ENCODE data around the gene CHCHD4.

Gene CHCHD4

GRCh38 chr3:14137445-14137844 is 12.8 kb upstream of the CHCHD4 start:
- H3K9me3 ChIP-seq (ENCODE audit: control insufficient read depth, insufficient read depth, low read depth, low read length), result no peaks in the 10 kb centered on the region
- POLR2A ChIA-PET, result interaction anchor here (5.4 kb wide), 1 partner anchor 12 kb away, joined by 20 read pairs; the partner anchor contains the start of genes CHCHD4 and TMEM43

GRCh38 chr3:14137004-14137403 is 12.3 kb upstream of the CHCHD4 start:
- Histone ChIP-seq H3K36me3 (ENCODE audit: control insufficient read depth in 2 of 2, insufficient read depth in 1 of 2, low read length in 2 of 2) (peaks cover 1 to 98% of the 10 kb centered on the region in 2 experiments; a peak in 1 of 3 replicates), H3K4me3 (ENCODE audit: low read depth, low read length) (no peak overlapping the region), H3K27ac (ENCODE audit: extremely low read depth, low read depth, low read length) (no peak overlapping the region), H3K9me3 (ENCODE audit: control insufficient read depth, insufficient read depth, low read depth, low read length) (no peaks in the 10 kb centered on the region), H3K4me1 (ENCODE audit: control insufficient read depth, insufficient read depth, low read length) (no peaks in the 10 kb centered on the region)
- POLR2A ChIA-PET, result interaction anchor here (5.4 kb wide), 1 partner anchor 12 kb away, joined by 20 read pairs; the partner anchor contains the start of genes CHCHD4 and TMEM43
- CTCF ChIA-PET, result no interaction called here
- 0 out of 2 replicates have a peak, but pooled peaks have one; percentile 23 for TF ChIP-seq PRDM10 (tag by site-specific recombination; IDR thresholded peaks at IDR 0.05)
- TF ChIP-seq ZSCAN5A (tag by site-specific recombination; IDR thresholded peaks at IDR 0.05), result no peak

More at GRCh38 chr3:14137445-14137844, 12.8 kb upstream of the CHCHD4 start:
- no peak overlapping the region for H3K4me3 ChIP-seq (ENCODE audit: low read depth, low read length)
- H3K36me3 ChIP-seq (ENCODE audit: control insufficient read depth in 2 of 2, insufficient read depth in 1 of 2, low read length in 2 of 2), result peaks cover 0 to 98% of the 10 kb centered on the region in 2 experiments; a peak in 1 of 3 replicates
- TF ChIP-seq SP3 (tag by site-specific recombination; IDR thresholded peaks at IDR 0.05) (no peak), ZNF335 (tag by site-specific recombination; conservative IDR thresholded peaks at IDR 0.05) (peak; percentile 88)
- no peaks in the 10 kb centered on the region for H3K4me1 ChIP-seq (ENCODE audit: control insufficient read depth, insufficient read depth, low read length)
- no peak overlapping the region for H3K27ac ChIP-seq (ENCODE audit: extremely low read depth, low read depth, low read length)
- CTCF ChIA-PET, result no interaction called here

GRCh38 chr3:14135581-14135980 is 10.9 kb upstream of the CHCHD4 start:
- CTCF ChIA-PET, result interaction anchor here (0.6 kb wide), 1 partner anchor 8 kb away, joined by 4 read pairs; no protein-coding TSS in a partner anchor
- Histone ChIP-seq H3K9me3 (ENCODE audit: control insufficient read depth, insufficient read depth, low read depth, low read length) (no peaks in the 10 kb centered on the region), H3K4me1 (ENCODE audit: control insufficient read depth, insufficient read depth, low read length) (no peaks in the 10 kb centered on the region), H3K36me3 (ENCODE audit: control insufficient read depth in 2 of 2, insufficient read depth in 1 of 2, low read length in 2 of 2) (peaks cover 8 to 98% of the 10 kb centered on the region in 2 experiments; a peak in 2 of 3 replicates), H3K4me3 (ENCODE audit: low read depth, low read length) (no peak overlapping the region), H3K27ac (ENCODE audit: extremely low read depth, low read depth, low read length) (no peak overlapping the region)
- TF ChIP-seq HOXA7 (CRISPR knock-in tag; IDR thresholded peaks at IDR 0.05; ENCODE audit: borderline replicate concordance) (no peak), ZNF350 (tag by site-specific recombination; IDR thresholded peaks at IDR 0.05) (no peak), ZNF654 (tag by site-specific recombination; IDR thresholded peaks at IDR 0.05; ENCODE audit: low read depth) (no peak)
- POLR2A ChIA-PET, result interaction anchor here (5.4 kb wide), 1 partner anchor 10 kb away, joined by 20 read pairs; the partner anchor contains the start of genes CHCHD4 and TMEM43

- Histone ChIP-seq H3K9me3 (ENCODE audit: control insufficient read depth, insufficient read depth, low read depth, low read length) (no peaks in the 10 kb centered on the region), H3K4me3 (ENCODE audit: low read depth, low read length) (no peak overlapping the region), H3K4me1 (ENCODE audit: control insufficient read depth, insufficient read depth, low read length) (no peaks in the 10 kb centered on the region), H3K36me3 (ENCODE audit: control insufficient read depth in 2 of 2, insufficient read depth in 1 of 2, low read length in 2 of 2) (peaks cover 18 to 98% of the 10 kb centered on the region in 2 experiments), H3K27ac (ENCODE audit: extremely low read depth, low read depth, low read length) (no peak overlapping the region)
- ChIA-PET CTCF (no interaction called here), POLR2A (interaction anchor here (1.5 to 5.4 kb wide), 2 partner anchors 9 to 10 kb away, joined by 5 to 20 read pairs; partner anchors contain the start of genes CHCHD4 and TMEM43)
- TF ChIP-seq GLIS2 (tag by site-specific recombination; IDR thresholded peaks at IDR 0.05) (0 out of 2 replicates have a peak, but pooled peaks have one; percentile 7), ZNF155 (tag by site-specific recombination; IDR thresholded peaks at IDR 0.05) (no peak), ZNF157 (tag by site-specific recombination; IDR thresholded peaks at IDR 0.05) (no peak)
Measured at GRCh38 chr3:14134291-14134690, 9.6 kb upstream of the CHCHD4 start.

Measured in HEK293 (cell line).